Measurements from ENCODE around the gene MIEN1. TPM values are rescaled to one million over a fixed set of nuclear protein-coding genes. Genes with fewer than 3 reads are reported as not detected.

Gene MIEN1
- total and polyA plus RNA-seq, 2 of the 13 experiments (the other 11 are each of a cell fraction or from before 2014, with no cell fraction given) = 40.6 to 56.6 TPM

DNA sequence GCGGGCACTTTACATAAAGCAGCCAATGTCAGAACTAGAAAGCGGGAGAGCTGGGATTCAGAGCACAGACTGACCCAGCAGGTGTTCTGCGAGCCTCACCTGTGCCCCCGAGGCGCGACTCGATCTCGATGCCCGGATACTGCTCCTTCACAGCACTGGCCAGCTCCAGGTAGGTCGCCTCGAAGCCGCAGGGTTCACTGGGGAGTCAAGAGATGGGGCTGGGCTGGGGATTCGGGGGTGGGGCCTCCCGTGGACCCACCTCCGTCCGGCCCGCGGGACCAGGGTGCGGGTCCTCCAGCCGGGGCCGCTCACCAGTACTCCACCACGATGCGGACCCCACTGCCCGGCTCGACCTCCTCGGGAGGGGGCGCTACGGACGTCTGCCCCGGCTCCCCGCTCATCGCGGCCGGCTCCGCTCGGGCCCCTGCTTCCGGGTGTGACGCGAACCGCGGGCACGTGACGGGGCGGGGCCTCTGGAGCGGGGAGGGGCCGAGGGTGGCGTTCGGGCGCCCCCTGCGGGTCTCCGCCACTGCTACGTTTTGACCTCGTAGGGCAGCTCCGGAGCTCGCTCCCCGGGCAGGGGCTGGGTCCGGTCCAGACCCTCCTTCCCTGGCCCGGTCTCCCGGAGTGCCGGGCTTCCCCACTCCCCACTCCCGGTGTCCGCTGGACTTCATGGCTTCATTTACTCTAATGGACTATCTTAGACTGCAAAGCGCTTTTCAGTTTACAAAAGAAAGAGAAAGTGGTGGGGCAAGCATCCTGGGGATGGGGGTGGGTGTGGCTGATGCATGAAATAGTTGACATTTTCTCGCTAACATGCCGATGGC lies at the start of gene MIEN1 (continued):
- TF ChIP-seq, protein P1, sequence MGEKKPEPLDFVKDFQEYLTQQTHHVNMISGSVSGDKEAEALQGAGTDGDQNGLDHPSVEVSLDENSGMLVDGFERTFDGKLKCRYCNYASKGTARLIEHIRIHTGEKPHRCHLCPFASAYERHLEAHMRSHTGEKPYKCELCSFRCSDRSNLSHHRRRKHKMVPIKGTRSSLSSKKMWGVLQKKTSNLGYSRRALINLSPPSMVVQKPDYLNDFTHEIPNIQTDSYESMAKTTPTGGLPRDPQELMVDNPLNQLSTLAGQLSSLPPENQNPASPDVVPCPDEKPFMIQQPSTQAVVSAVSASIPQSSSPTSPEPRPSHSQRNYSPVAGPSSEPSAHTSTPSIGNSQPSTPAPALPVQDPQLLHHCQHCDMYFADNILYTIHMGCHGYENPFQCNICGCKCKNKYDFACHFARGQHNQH (CRISPR knock-in tag; IDR thresholded peaks at IDR 0.05) = peak; percentile 73
- peak; percentile 77 for TF ChIP-seq POLR2G (IDR thresholded peaks at IDR 0.05; ENCODE audit: low read depth, low read length)
- TF ChIP-seq ZNF761 (CRISPR knock-in tag; conservative IDR thresholded peaks at IDR 0.05) = no peak; the same call in 1 of the 2 replicates
- no peak for TF ChIP-seq ZKSCAN1 (IDR thresholded peaks at IDR 0.05; ENCODE audit: low read length)
- TF ChIP-seq, protein P2, sequence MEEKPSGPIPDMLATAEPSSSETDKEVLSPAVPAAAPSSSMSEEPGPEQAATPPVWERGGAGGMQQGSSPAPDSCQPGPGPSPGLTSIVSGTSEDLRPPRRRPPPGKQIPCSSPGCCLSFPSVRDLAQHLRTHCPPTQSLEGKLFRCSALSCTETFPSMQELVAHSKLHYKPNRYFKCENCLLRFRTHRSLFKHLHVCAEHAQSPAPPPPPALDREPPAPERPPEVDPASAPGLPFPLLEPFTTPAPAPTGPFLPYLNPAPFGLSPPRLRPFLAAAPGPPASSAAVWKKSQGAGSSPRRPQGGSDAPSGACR (CRISPR knock-in tag; IDR thresholded peaks at IDR 0.05) = peak; percentile 85; the same call in 1 of the 2 replicates
- TF ChIP-seq, protein P3, sequence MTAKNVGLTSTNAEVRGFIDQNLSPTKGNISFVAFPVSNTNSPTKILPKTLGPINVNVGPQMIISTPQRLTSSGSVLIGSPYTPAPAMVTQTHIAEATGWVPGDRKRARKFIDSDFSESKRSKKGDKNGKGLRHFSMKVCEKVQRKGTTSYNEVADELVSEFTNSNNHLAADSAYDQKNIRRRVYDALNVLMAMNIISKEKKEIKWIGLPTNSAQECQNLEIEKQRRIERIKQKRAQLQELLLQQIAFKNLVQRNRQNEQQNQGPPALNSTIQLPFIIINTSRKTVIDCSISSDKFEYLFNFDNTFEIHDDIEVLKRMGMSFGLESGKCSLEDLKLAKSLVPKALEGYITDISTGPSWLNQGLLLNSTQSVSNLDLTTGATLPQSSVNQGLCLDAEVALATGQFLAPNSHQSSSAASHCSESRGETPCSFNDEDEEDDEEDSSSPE (CRISPR knock-in tag; IDR thresholded peaks at IDR 0.05) = peak; percentile 73
- no peak for TF ChIP-seq DNMT1 (CRISPR knock-in tag; IDR thresholded peaks at IDR 0.05)
- TF ChIP-seq, protein P4, sequence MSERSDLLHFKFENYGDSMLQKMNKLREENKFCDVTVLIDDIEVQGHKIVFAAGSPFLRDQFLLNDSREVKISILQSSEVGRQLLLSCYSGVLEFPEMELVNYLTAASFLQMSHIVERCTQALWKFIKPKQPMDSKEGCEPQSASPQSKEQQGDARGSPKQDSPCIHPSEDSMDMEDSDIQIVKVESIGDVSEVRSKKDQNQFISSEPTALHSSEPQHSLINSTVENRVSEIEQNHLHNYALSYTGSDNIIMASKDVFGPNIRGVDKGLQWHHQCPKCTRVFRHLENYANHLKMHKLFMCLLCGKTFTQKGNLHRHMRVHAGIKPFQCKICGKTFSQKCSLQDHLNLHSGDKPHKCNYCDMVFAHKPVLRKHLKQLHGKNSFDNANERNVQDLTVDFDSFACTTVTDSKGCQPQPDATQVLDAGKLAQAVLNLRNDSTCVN (CRISPR knock-in tag; IDR thresholded peaks at IDR 0.05; ENCODE audit: borderline replicate concordance) = peak; percentile 65; the same call in 1 of the 2 replicates
- TF ChIP-seq ZNF20 (CRISPR knock-in tag; IDR thresholded peaks at IDR 0.05) = no peak
- TF ChIP-seq, protein P5, sequence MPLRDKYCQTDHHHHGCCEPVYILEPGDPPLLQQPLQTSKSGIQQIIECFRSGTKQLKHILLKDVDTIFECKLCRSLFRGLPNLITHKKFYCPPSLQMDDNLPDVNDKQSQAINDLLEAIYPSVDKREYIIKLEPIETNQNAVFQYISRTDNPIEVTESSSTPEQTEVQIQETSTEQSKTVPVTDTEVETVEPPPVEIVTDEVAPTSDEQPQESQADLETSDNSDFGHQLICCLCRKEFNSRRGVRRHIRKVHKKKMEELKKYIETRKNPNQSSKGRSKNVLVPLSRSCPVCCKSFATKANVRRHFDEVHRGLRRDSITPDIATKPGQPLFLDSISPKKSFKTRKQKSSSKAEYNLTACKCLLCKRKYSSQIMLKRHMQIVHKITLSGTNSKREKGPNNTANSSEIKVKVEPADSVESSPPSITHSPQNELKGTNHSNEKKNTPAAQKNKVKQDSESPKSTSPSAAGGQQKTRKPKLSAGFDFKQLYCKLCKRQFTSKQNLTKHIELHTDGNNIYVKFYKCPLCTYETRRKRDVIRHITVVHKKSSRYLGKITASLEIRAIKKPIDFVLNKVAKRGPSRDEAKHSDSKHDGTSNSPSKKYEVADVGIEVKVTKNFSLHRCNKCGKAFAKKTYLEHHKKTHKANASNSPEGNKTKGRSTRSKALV (CRISPR knock-in tag; IDR thresholded peaks at IDR 0.05) = 0 out of 2 replicates have a peak, but pooled peaks have one; percentile 66
- no peak for TF ChIP-seq NFE2L2 (IDR thresholded peaks at IDR 0.05; ENCODE audit: low read length)
- peak; percentile 90 for TF ChIP-seq REPIN1 (CRISPR knock-in tag; IDR thresholded peaks at IDR 0.05; ENCODE audit: borderline replicate concordance, low read depth)
- peak; percentile 54; the same call in 1 of the 2 replicates for TF ChIP-seq ZNF317 (CRISPR knock-in tag; IDR thresholded peaks at IDR 0.05)
- TF ChIP-seq, protein P6, sequence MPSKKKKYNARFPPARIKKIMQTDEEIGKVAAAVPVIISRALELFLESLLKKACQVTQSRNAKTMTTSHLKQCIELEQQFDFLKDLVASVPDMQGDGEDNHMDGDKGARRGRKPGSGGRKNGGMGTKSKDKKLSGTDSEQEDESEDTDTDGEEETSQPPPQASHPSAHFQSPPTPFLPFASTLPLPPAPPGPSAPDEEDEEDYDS (CRISPR knock-in tag; IDR thresholded peaks at IDR 0.05) = peak; percentile 71; the same call in 1 of the 2 replicates
- no peak for TF ChIP-seq ZNF326 (CRISPR knock-in tag; IDR thresholded peaks at IDR 0.05; ENCODE audit: borderline replicate concordance)
- TF ChIP-seq, protein P7, sequence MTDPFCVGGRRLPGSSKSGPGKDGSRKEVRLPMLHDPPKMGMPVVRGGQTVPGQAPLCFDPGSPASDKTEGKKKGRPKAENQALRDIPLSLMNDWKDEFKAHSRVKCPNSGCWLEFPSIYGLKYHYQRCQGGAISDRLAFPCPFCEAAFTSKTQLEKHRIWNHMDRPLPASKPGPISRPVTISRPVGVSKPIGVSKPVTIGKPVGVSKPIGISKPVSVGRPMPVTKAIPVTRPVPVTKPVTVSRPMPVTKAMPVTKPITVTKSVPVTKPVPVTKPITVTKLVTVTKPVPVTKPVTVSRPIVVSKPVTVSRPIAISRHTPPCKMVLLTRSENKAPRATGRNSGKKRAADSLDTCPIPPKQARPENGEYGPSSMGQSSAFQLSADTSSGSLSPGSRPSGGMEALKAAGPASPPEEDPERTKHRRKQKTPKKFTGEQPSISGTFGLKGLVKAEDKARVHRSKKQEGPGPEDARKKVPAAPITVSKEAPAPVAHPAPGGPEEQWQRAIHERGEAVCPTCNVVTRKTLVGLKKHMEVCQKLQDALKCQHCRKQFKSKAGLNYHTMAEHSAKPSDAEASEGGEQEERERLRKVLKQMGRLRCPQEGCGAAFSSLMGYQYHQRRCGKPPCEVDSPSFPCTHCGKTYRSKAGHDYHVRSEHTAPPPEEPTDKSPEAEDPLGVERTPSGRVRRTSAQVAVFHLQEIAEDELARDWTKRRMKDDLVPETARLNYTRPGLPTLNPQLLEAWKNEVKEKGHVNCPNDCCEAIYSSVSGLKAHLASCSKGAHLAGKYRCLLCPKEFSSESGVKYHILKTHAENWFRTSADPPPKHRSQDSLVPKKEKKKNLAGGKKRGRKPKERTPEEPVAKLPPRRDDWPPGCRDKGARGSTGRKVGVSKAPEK (CRISPR knock-in tag; IDR thresholded peaks at IDR 0.05; ENCODE audit: borderline replicate concordance) = no peak
- TF ChIP-seq YEATS2 (CRISPR knock-in tag; IDR thresholded peaks at IDR 0.05; ENCODE audit: borderline replicate concordance) = peak; percentile 86; the same call in 1 of the 2 replicates
- TF ChIP-seq ZNF24 (IDR thresholded peaks at IDR 0.05) = 0 out of 2 replicates have a peak, but pooled peaks have one; percentile 34
- no peak for TF ChIP-seq ZNF616 (CRISPR knock-in tag; IDR thresholded peaks at IDR 0.05; ENCODE audit: low read depth)

Data from HepG2 (cell line).